IPS-NIHi7 (cell line): ENCODE measurements around the gene XXYLT1.

Source experiments
- DNase-seq: peaks from one replicate; pipeline ENCODE4 v3.0.0; 2012; ENCODE audit warnings: mixed read lengths; ENCODE audit errors: extremely low spot score

XXYLT1 gene

GRCh38 chr3:195168009-195168762 is 102.8 kb downstream of the XXYLT1 start:
- no peak for DNase-seq

- DNase-seq, result no peak
Measured at GRCh38 chr3:195165790-195166189, 105.2 kb downstream of the XXYLT1 start.

GRCh38 chr3:195165265-195165609 is 105.7 kb downstream of the XXYLT1 start:
- DNase-seq, result no peak

- no peak for DNase-seq
Measured at GRCh38 chr3:195164573-195165264, 106.2 kb downstream of the XXYLT1 start.

GRCh38 chr3:195163719-195164572 is 107.0 kb downstream of the XXYLT1 start:
- DNase-seq, result no peak

- no peak for DNase-seq
Measured at GRCh38 chr3:195162816-195163215, 108.1 kb downstream of the XXYLT1 start.

- no peak for DNase-seq
Measured at GRCh38 chr3:195162033-195162669, 108.8 kb downstream of the XXYLT1 start.

GRCh38 chr3:195160908-195161434 is 110.0 kb downstream of the XXYLT1 start:
- DNase-seq, result no peak

GRCh38 chr3:195160257-195160898 is 110.6 kb downstream of the XXYLT1 start:
- DNase-seq, result peak; percentile 42

GRCh38 chr3:195159814-195160165 is 111.2 kb downstream of the XXYLT1 start:
- no peak for DNase-seq

- no peak for DNase-seq
Measured at GRCh38 chr3:195159117-195159813, 111.7 kb downstream of the XXYLT1 start.

- DNase-seq, result no peak
Measured at GRCh38 chr3:195156286-195156890, 114.6 kb downstream of the XXYLT1 start.

- DNase-seq, result no peak
Measured at GRCh38 chr3:195155570-195156241, 115.3 kb downstream of the XXYLT1 start.

- peak; percentile 62 for DNase-seq
Measured at GRCh38 chr3:195154793-195155535, 116.0 kb downstream of the XXYLT1 start.

- no peak for DNase-seq
Measured at GRCh38 chr3:195154111-195154791, 116.7 kb downstream of the XXYLT1 start.

- no peak for DNase-seq
Measured at GRCh38 chr3:195153653-195154052, 117.3 kb downstream of the XXYLT1 start.

- DNase-seq, result peak; percentile 53
Measured at GRCh38 chr3:195153130-195153529, 117.8 kb downstream of the XXYLT1 start.

- no peak for DNase-seq
Measured at GRCh38 chr3:195151866-195152541, 119.0 kb downstream of the XXYLT1 start.
